ENCODE results near the gene SPDYE3. TPM values are rescaled to one million over a fixed set of nuclear protein-coding genes. Genes with fewer than 3 reads are reported as not detected.
"Not testable (repeated sequence)": the region's sequence is repeated elsewhere in the genome, so short reads cannot be mapped to it uniquely, and the experiment has no call there.

Gene SPDYE3
- total and polyA plus RNA-seq, 2 of the 13 experiments (the other 11 are each of a cell fraction or from before 2014, with no cell fraction given): not detected

- H3K4me1 ChIP-seq (ENCODE audit: insufficient read depth, low read length); H3K9ac ChIP-seq (ENCODE audit: insufficient read depth, low read depth, low read length); in situ Hi-C loops (cut with HindIII; ENCODE audit: extremely low pct_ligation_motif_present, low pct_unique_long_range_greater_than_20kb); H3K9me3 ChIP-seq (ENCODE audit: low read length); H3K27me3 ChIP-seq (ENCODE audit: control insufficient read depth in 1 of 2, insufficient read depth in 2 of 2, low read length in 2 of 2); FAIRE-seq; CTCF ChIA-PET (ENCODE audit: low intra/inter-chr PET ratio, low total read pairs); H3K4me2 ChIP-seq (ENCODE audit: low read depth, low read length); ATAC-seq; DNase-seq (ENCODE audit: low spot score); H3K79me2 ChIP-seq (ENCODE audit: insufficient read depth, low read length); H3K36me3 ChIP-seq (replicated peaks in 1 of 2; ENCODE audit: control insufficient read depth in 1 of 2, insufficient read depth in 2 of 2, low read length in 2 of 2); H2AFZ ChIP-seq (ENCODE audit: low read length); H4K20me1 ChIP-seq (ENCODE audit: insufficient read depth, low read length); H3K4me3 ChIP-seq (replicated peaks in 1 of 3; ENCODE audit: insufficient read depth in 1 of 3, low read depth in 2 of 3, low read length in 3 of 3); BruUV-seq (replicated peaks); H3K27ac ChIP-seq (ENCODE audit: extremely low read length, insufficient read depth, low read length); POLR2A ChIA-PET; intact Hi-C loops (cut with micrococcal nuclease; ENCODE audit: unreplicated experiment): not testable (repeated sequence)
- 98% methylated on average over 4 of the region's 5 CpGs for WGBS (ENCODE audit: low lambda C conversion rate)
These were observed 10.8 kb downstream of the SPDYE3 start for GRCh38 chr7:100318329-100318728.

DNA sequence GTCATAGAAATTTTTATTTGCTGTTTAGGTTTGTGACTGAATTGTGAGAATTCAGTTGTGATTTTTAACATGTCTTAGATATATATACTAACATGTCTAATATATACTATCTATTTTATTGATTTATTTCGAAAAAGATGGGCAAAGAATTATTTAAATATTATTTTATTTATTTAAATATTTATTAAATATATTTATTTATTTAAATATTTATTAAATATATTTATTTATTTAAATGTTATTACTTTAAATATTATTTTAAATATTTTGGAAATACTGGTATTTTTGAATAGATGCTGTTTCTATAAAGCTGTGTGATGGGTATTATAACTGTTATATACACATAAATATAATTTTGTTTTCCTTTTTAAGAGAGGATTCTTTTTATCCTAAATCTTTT lies 14.1 kb downstream of the SPDYE3 start:
- ATAC-seq; H3K79me2 ChIP-seq (ENCODE audit: insufficient read depth, low read length); BruUV-seq (replicated peaks); H2AFZ ChIP-seq (ENCODE audit: low read length); H3K9me3 ChIP-seq (ENCODE audit: low read length); POLR2A ChIA-PET; DNase-seq (ENCODE audit: low spot score); FAIRE-seq; H3K27ac ChIP-seq (ENCODE audit: extremely low read length, insufficient read depth, low read length); H3K9ac ChIP-seq (ENCODE audit: insufficient read depth, low read depth, low read length); intact Hi-C loops (cut with micrococcal nuclease; ENCODE audit: unreplicated experiment); H3K36me3 ChIP-seq (replicated peaks in 1 of 2; ENCODE audit: control insufficient read depth in 1 of 2, insufficient read depth in 2 of 2, low read length in 2 of 2); in situ Hi-C loops (cut with HindIII; ENCODE audit: extremely low pct_ligation_motif_present, low pct_unique_long_range_greater_than_20kb); H3K4me2 ChIP-seq (ENCODE audit: low read depth, low read length); H3K4me1 ChIP-seq (ENCODE audit: insufficient read depth, low read length); H3K27me3 ChIP-seq (ENCODE audit: control insufficient read depth in 1 of 2, insufficient read depth in 2 of 2, low read length in 2 of 2); CTCF ChIA-PET (ENCODE audit: low intra/inter-chr PET ratio, low total read pairs); H3K4me3 ChIP-seq (replicated peaks in 1 of 3; ENCODE audit: insufficient read depth in 1 of 3, low read depth in 2 of 3, low read length in 3 of 3); H4K20me1 ChIP-seq (ENCODE audit: insufficient read depth, low read length): not testable (repeated sequence)
- WGBS (ENCODE audit: low lambda C conversion rate): 76% methylated on average over 1 of the region's 1 CpG

DNA sequence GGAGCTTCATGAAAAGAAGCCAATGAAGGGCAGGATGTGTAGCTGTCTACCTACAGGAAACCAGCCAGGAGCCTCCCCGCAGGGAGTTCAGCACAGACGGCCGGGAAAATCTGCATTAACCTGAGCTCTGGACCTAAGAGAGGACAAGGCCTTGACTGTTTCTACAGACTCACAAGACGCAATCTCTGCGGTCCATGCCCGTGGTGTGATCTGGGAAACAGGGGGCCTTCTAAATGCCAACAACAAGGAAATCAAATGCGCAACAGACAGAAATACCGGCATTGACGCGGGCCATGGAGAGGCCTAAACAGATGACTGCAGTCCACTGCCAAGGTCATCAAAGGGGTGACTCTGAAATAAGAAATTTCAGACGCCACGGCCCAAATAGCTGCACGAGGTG lies 16.7 kb downstream of the SPDYE3 start:
- POLR2A ChIA-PET; H3K9me3 ChIP-seq (ENCODE audit: low read length); H4K20me1 ChIP-seq (ENCODE audit: insufficient read depth, low read length); H3K4me3 ChIP-seq (replicated peaks in 1 of 3; ENCODE audit: insufficient read depth in 1 of 3, low read depth in 2 of 3, low read length in 3 of 3); ATAC-seq; BruUV-seq (replicated peaks); H3K79me2 ChIP-seq (ENCODE audit: insufficient read depth, low read length); H3K4me2 ChIP-seq (ENCODE audit: low read depth, low read length); H3K4me1 ChIP-seq (ENCODE audit: insufficient read depth, low read length); H2AFZ ChIP-seq (ENCODE audit: low read length); H3K27ac ChIP-seq (ENCODE audit: extremely low read length, insufficient read depth, low read length); CTCF ChIA-PET (ENCODE audit: low intra/inter-chr PET ratio, low total read pairs); DNase-seq (ENCODE audit: low spot score); H3K9ac ChIP-seq (ENCODE audit: insufficient read depth, low read depth, low read length); in situ Hi-C loops (cut with HindIII; ENCODE audit: extremely low pct_ligation_motif_present, low pct_unique_long_range_greater_than_20kb); FAIRE-seq; H3K36me3 ChIP-seq (replicated peaks in 1 of 2; ENCODE audit: control insufficient read depth in 1 of 2, insufficient read depth in 2 of 2, low read length in 2 of 2); intact Hi-C loops (cut with micrococcal nuclease; ENCODE audit: unreplicated experiment); H3K27me3 ChIP-seq (ENCODE audit: control insufficient read depth in 1 of 2, insufficient read depth in 2 of 2, low read length in 2 of 2): not testable (repeated sequence)
- 93% methylated on average over 13 of the region's 13 CpGs for WGBS (ENCODE audit: low lambda C conversion rate)

- H3K27ac ChIP-seq (ENCODE audit: extremely low read length, insufficient read depth, low read length); DNase-seq (ENCODE audit: low spot score); FAIRE-seq; H3K9ac ChIP-seq (ENCODE audit: insufficient read depth, low read depth, low read length); H3K9me3 ChIP-seq (ENCODE audit: low read length); H3K27me3 ChIP-seq (ENCODE audit: control insufficient read depth in 1 of 2, insufficient read depth in 2 of 2, low read length in 2 of 2); H3K4me3 ChIP-seq (replicated peaks in 1 of 3; ENCODE audit: insufficient read depth in 1 of 3, low read depth in 2 of 3, low read length in 3 of 3); ATAC-seq; BruUV-seq (replicated peaks); H2AFZ ChIP-seq (ENCODE audit: low read length); H3K4me1 ChIP-seq (ENCODE audit: insufficient read depth, low read length); H4K20me1 ChIP-seq (ENCODE audit: insufficient read depth, low read length); H3K4me2 ChIP-seq (ENCODE audit: low read depth, low read length); in situ Hi-C loops (cut with HindIII; ENCODE audit: extremely low pct_ligation_motif_present, low pct_unique_long_range_greater_than_20kb); H3K36me3 ChIP-seq (replicated peaks in 1 of 2; ENCODE audit: control insufficient read depth in 1 of 2, insufficient read depth in 2 of 2, low read length in 2 of 2); CTCF ChIA-PET (ENCODE audit: low intra/inter-chr PET ratio, low total read pairs); intact Hi-C loops (cut with micrococcal nuclease; ENCODE audit: unreplicated experiment); H3K79me2 ChIP-seq (ENCODE audit: insufficient read depth, low read length); POLR2A ChIA-PET: not testable (repeated sequence)
- 98% methylated on average over 8 of the region's 9 CpGs for WGBS (ENCODE audit: low lambda C conversion rate)
These were observed 18.2 kb downstream of the SPDYE3 start for GRCh38 chr7:100325671-100326070.

Data from HepG2 (cell line).